K562 (cell line): ENCODE data around the gene PCDHGC4. TPM values are rescaled to one million over a fixed set of nuclear protein-coding genes. Genes with fewer than 3 reads are reported as not detected.

Experiments used
- BCLAF1 ChIP-seq, 2 experiments: fragments of 450-650 bp in 1 of 2; IDR thresholded peaks; 2 replicates each; pipeline ENCODE4 v1.6.1; 2011 to 2017; ENCODE audit warnings: low read depth in 2 of 2, antibody characterized with exemption in 1 of 2, borderline replicate concordance in 1 of 2, low read length in 1 of 2, mild to moderate bottlenecking in 1 of 2, mixed read lengths in 1 of 2; ENCODE audit not compliant: control insufficient read depth in 1 of 2
- CREM ChIP-seq: IDR thresholded peaks from 2 replicates; pipeline ENCODE4 v1.6.1; 2014; ENCODE audit warnings: antibody characterized with exemption, low read depth
- GTF3C2 ChIP-seq: IDR thresholded peaks from 3 replicates; pipeline ENCODE4 v1.6.1; 2011; ENCODE audit warnings: borderline replicate concordance, mild to moderate bottlenecking, moderate library complexity; ENCODE audit not compliant: insufficient read length; ENCODE audit errors: extremely low read depth
- ZBTB49 ChIP-seq: sonication (generic); formaldehyde crosslinking; IDR thresholded peaks from 2 replicates; pipeline ENCODE4 v1.8.0; 2022; ENCODE audit warnings: missing genetic modification reagents, mild to moderate bottlenecking, borderline replicate concordance
- polyA plus RNA-seq, 8 experiments: library from polyadenylated mRNA; depleted of rRNA in 4 of 8; stranded (reverse) in 5 of 8; unstranded in 3 of 8; fragments of >200 nt; fragmentation: Nextera tagmentation in 2 of 8; fragmentation: Illumina TruSeq in 1 of 8; extraction: Ambion mirVana in 2 of 8; extraction: Trizol in 1 of 8; gene quantifications; 2 replicates each; pipeline versions ENCODE4 v1.2.1 to v1.2.3, GENCODE V29; 2011 to 2014; ENCODE audit warnings: inconsistent platforms in 1 of 8, missing spikeins in 1 of 8
- total RNA-seq, 7 experiments: library from RNA; depleted of rRNA in 6 of 7; stranded (reverse); fragments of >200 nt in 6 of 7; fragmentation: Illumina TruSeq in 2 of 7; extraction: Trizol in 2 of 7; gene quantifications; 2 replicates each; pipeline versions ENCODE4 v1.2.1 to v1.2.3, GENCODE V29; 2011 to 2021; ENCODE audit warnings: low replicate concordance in 1 of 7

Gene PCDHGC4
- total and polyA plus RNA-seq, 9 of the 15 experiments (the other 6 are each of a cell fraction or from before 2014, with no cell fraction given) = 0.05 TPM; not detected in 8

- TF ChIP-seq GTF3C2 (no peak), ZBTB49 (CRISPR knock-in tag) (no peak), CREM (no peak), BCLAF1 (IDR thresholded peaks at IDR 0.05; ENCODE audit: borderline replicate concordance in 1 of 2, control insufficient read depth in 1 of 2, low read depth in 2 of 2, low read length in 1 of 2) (no peak)
- TF ChIP-seq, all 486 proteins: peak for 0
Measured at GRCh38 chr5:141529873-141530272, 45.0 kb downstream of the PCDHGC4 start (continued).
